NCI-H1092 treated with DMSO at 0.1 percent for 48 hours (cell line): ENCODE data around the gene NR2C2.
"Not testable (repeated sequence)": the region's sequence is repeated elsewhere in the genome, so short reads cannot be mapped to it uniquely, and the experiment has no call there.

Experiments
- DNase-seq: peaks from one replicate; lab custom pipeline; 2025; lab: John Stamatoyannopoulos, UW

Gene NR2C2

GRCh38 chr3:14947100-14947885, at the start of gene NR2C2:
NR2C2 (plus strand) TSS chr3:14947583; CDS start chr3:15003915, 56,332 bp downstream.
- DNase-seq = peak; percentile 87

GRCh38 chr3:14898929-14899328, 48.5 kb upstream of the NR2C2 start:
- no peak for DNase-seq

- DNase-seq = no peak
Measured at GRCh38 chr3:14899993-14900618, 47.3 kb upstream of the NR2C2 start.

- no peak for DNase-seq
Measured at GRCh38 chr3:14900881-14901873, 46.2 kb upstream of the NR2C2 start.

GRCh38 chr3:14902719-14903118, 44.7 kb upstream of the NR2C2 start:
- DNase-seq = no peak

GRCh38 chr3:14903501-14903900, 43.9 kb upstream of the NR2C2 start:
- not testable (repeated sequence) for DNase-seq

- no peak for DNase-seq
Measured at GRCh38 chr3:14905055-14905657, 42.2 kb upstream of the NR2C2 start.

- DNase-seq = no peak
Measured at GRCh38 chr3:14906355-14906971, 40.9 kb upstream of the NR2C2 start.

- DNase-seq = no peak
Measured at GRCh38 chr3:14907043-14907966, 40.1 kb upstream of the NR2C2 start.

GRCh38 chr3:14909250-14909649, 38.1 kb upstream of the NR2C2 start:
- DNase-seq = no peak

GRCh38 chr3:14911651-14912050, 35.7 kb upstream of the NR2C2 start:
- no peak for DNase-seq

GRCh38 chr3:14913071-14913925, 34.1 kb upstream of the NR2C2 start:
- DNase-seq = no peak

GRCh38 chr3:14913926-14914778, 33.2 kb upstream of the NR2C2 start:
- DNase-seq = no peak

- DNase-seq = no peak
Measured at GRCh38 chr3:14914779-14915117, 32.6 kb upstream of the NR2C2 start.

GRCh38 chr3:14915636-14916222, 31.7 kb upstream of the NR2C2 start:
- no peak for DNase-seq

- no peak for DNase-seq
Measured at GRCh38 chr3:14918356-14918860, 29.0 kb upstream of the NR2C2 start.

- no peak for DNase-seq
Measured at GRCh38 chr3:14920536-14920935, 26.8 kb upstream of the NR2C2 start.

GRCh38 chr3:14921034-14921616, 26.3 kb upstream of the NR2C2 start:
- DNase-seq = peak; percentile 77
